ENCODE data around the gene UTP11. TPM values are rescaled to one million over a fixed set of nuclear protein-coding genes. Genes with fewer than 3 reads are reported as not detected.

The UTP11 gene
- total RNA-seq, 2 experiments from 2014 or later: 39.0 to 39.5 TPM

DNA sequence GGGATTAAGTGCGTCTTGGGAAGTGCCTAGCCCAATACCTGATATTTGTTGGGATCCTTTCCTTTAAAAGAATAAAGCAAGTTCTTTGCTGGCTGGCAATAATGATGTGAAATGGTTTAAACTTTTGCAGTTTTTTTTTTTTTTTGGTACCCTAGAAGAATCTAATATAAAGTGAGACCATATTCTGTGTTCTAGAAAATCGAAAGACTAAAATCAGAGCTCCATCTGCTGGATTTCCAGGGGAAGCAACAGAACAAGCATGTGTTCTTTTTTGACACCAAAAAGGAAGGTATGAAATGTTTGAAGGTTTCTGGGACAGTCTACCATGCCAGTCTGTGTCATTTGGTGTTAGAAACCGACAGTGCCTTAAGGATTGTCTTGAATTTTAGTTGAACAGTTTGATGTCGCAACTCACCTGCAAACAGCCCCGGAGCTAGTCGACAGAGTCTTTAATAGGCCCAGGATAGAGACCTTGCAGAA lies 6.4 kb downstream of the UTP11 start:
- peaks cover 21% of the 10 kb centered on the region for H3K4me1 Mint-ChIP-seq (ENCODE audit: low read depth)
- POLR2A ChIA-PET: no interaction called here
- CTCF ChIA-PET: interaction anchor here (0.7 to 16.1 kb wide), 16 partner anchors 8 to 816 kb away, joined by 3 to 215 read pairs (median 3); partner anchors contain the start of genes POU3F1 and SF3A3
- no peaks in the 10 kb centered on the region for H3K9me3 Mint-ChIP-seq (ENCODE audit: insufficient read depth)
- DNase-seq: no peak
- no peak overlapping the region for H3K27ac Mint-ChIP-seq
- no peaks in the 10 kb centered on the region for H3K27me3 Mint-ChIP-seq (ENCODE audit: low read depth)
- peak; percentile 69 for ATAC-seq
- H3K36me3 Mint-ChIP-seq (ENCODE audit: low read depth): peaks cover 49% of the 10 kb centered on the region
- H3K4me3 Mint-ChIP-seq: no peak overlapping the region

DNA sequence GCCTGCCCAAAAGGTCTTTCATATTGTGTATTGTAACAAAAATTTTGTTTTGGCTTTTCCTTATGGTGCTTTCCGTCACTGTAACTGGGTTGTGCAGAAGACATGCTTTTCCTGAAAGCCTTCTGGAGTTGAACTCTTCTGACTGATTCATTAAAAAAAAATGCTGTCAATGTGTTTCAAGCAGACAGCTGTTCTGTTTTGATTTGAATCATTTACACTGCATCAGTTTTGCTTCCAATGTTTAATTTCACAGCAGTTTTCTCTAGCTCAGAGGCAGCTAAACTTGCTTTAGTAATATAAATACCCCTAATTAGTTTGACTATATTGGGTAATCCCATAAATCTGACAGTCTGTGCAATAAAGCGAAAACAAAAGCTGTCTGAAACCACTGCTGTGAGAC lies 7.9 kb downstream of the UTP11 start:
- CTCF ChIA-PET: interaction anchor here (0.9 to 16.1 kb wide), 6 partner anchors 10 to 815 kb away, joined by 3 to 215 read pairs (median 8); partner anchors contain the start of gene SF3A3
- POLR2A ChIA-PET: interaction anchor here (0.7 kb wide), 1 partner anchor 213 kb away, joined by 4 read pairs; no protein-coding TSS in a partner anchor
- peaks cover 59% of the 10 kb centered on the region for H3K36me3 Mint-ChIP-seq (ENCODE audit: low read depth)
- H3K4me1 Mint-ChIP-seq (ENCODE audit: low read depth): peaks cover 11% of the 10 kb centered on the region
- DNase-seq: no peak
- ATAC-seq: no peak
- no peaks in the 10 kb centered on the region for H3K27me3 Mint-ChIP-seq (ENCODE audit: low read depth)
- H3K4me3 Mint-ChIP-seq: no peak overlapping the region
- no peak overlapping the region for H3K27ac Mint-ChIP-seq
- no peaks in the 10 kb centered on the region for H3K9me3 Mint-ChIP-seq (ENCODE audit: insufficient read depth)

DNA sequence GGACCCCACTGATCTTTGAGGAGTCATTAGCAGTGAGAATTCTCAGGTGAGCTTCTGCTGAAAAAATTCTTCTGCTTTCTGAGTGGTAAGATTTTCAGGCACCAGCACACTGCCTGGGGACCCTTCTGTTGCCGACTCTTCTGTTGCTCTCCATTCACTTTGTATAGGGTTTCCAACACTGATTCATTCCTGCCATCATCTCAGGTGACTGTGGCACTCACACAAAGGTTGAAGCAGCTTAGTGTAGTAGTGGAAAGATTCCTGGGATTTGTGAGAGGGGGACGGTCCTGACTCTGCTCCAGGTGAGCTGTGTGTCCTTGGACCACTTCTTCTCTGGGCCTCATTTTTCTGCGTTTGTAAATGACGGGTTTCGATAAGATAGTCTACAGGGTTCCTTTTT lies 9.4 kb downstream of the UTP11 start:
- POLR2A ChIA-PET: no interaction called here
- CTCF ChIA-PET: interaction anchor here (0.8 to 16.1 kb wide), 4 partner anchors 9 to 493 kb away, joined by 3 to 215 read pairs (median 10); partner anchors contain the start of genes SF3A3 and UTP11
- H3K4me1 Mint-ChIP-seq (ENCODE audit: low read depth): peaks cover 15% of the 10 kb centered on the region
- peaks cover 61% of the 10 kb centered on the region for H3K36me3 Mint-ChIP-seq (ENCODE audit: low read depth)
- H3K9me3 Mint-ChIP-seq (ENCODE audit: insufficient read depth): no peaks in the 10 kb centered on the region
- no peak for DNase-seq
- no peak overlapping the region for H3K27ac Mint-ChIP-seq
- H3K4me3 Mint-ChIP-seq: no peak overlapping the region
- H3K27me3 Mint-ChIP-seq (ENCODE audit: low read depth): no peaks in the 10 kb centered on the region
- ATAC-seq: no peak

DNA sequence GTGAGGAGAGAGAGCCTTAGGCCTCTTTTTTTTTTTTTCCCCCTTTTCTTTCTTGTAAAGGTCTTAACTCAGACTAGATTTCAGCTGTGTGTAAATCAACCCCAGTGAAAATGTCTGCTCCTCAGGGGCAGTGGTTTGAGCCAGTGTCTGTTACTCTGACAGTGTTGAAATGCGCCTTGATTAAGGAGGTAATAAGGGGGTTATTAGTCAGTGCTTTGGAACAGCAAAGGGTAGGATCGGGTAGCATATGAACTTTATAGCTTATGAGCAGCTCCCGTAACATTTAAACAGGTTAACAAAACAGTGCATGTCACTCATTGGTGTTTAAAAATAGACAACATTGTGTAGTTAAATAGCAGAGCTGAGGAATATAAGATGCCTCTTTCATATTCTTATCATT lies 10.3 kb downstream of the UTP11 start:
- Mint-ChIP-seq H3K9me3 (ENCODE audit: insufficient read depth) (no peaks in the 10 kb centered on the region), H3K27me3 (ENCODE audit: low read depth) (no peaks in the 10 kb centered on the region), H3K36me3 (ENCODE audit: low read depth) (peaks cover 56% of the 10 kb centered on the region), H3K4me3 (no peak overlapping the region), H3K4me1 (ENCODE audit: low read depth) (peaks cover 23% of the 10 kb centered on the region), H3K27ac (no peak overlapping the region)
- ChIA-PET CTCF (interaction anchor here (0.8 to 16.1 kb wide), 5 partner anchors 10 to 492 kb away, joined by 3 to 215 read pairs (median 5); partner anchors contain the start of genes MTF1, SF3A3 and UTP11), POLR2A (no interaction called here)
- DNase-seq: no peak
- ATAC-seq: no peak

DNA sequence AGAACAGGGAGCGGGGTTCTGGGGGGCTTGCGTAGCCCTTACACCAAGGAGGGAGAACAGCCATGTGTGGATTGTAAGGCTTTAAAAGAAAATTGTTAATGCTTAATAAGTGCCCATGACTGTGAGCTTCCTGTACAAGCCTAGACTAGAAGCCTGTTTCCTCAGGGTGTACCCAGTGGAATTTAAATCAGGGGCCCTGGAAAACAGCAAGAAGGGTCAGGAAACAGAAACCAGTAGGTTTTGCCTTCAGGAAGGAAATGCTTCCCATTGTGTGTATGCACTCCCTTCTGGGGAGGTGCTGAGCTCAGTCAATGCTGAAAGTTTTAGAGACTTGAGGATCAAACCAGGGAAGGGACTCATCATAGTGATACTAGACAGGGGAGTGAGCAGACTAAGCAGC lies 12.7 kb downstream of the UTP11 start:
- no peak overlapping the region for H3K27ac Mint-ChIP-seq
- H3K27me3 Mint-ChIP-seq (ENCODE audit: low read depth): no peaks in the 10 kb centered on the region
- no peak overlapping the region for H3K4me3 Mint-ChIP-seq
- POLR2A ChIA-PET: interaction anchor here (0.7 to 0.8 kb wide), 3 partner anchors 16 to 227 kb away, joined by 3 read pairs; partner anchors contain the start of gene SF3A3
- ATAC-seq: no peak
- H3K4me1 Mint-ChIP-seq (ENCODE audit: low read depth): peaks cover 41% of the 10 kb centered on the region
- DNase-seq: no peak
- H3K9me3 Mint-ChIP-seq (ENCODE audit: insufficient read depth): no peaks in the 10 kb centered on the region
- H3K36me3 Mint-ChIP-seq (ENCODE audit: low read depth): peaks cover 42% of the 10 kb centered on the region
- CTCF ChIA-PET: interaction anchor here (1.7 to 4.8 kb wide), 3 partner anchors 11 to 810 kb away, joined by 5 to 25 read pairs (median 22); partner anchors contain the start of gene UTP11

DNA sequence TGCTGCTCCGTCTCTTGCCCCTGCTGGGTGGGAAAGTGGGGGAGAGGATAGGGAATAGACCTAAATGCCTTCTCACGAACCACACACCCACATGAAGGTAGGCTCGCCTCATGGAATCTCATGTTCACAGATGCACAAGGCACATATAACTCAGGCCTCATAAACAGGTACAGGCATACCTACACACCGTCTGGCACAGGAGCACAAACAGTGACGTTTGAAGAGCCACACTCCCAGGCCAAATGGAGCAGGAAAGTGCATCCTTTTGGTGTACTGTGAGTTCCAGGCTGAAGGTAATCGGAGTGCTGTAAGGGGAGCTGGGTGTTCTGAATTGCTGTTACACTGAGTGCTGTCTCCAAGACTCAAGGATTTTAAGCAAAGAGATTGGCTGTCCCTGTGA lies 13.1 kb downstream of the UTP11 start:
- Mint-ChIP-seq H3K36me3 (ENCODE audit: low read depth) (peaks cover 38% of the 10 kb centered on the region), H3K9me3 (ENCODE audit: insufficient read depth) (no peaks in the 10 kb centered on the region), H3K27me3 (ENCODE audit: low read depth) (no peaks in the 10 kb centered on the region), H3K27ac (no peak overlapping the region), H3K4me1 (ENCODE audit: low read depth) (peaks cover 45% of the 10 kb centered on the region), H3K4me3 (no peak overlapping the region)
- ChIA-PET POLR2A (no interaction called here), CTCF (interaction anchor here (1.7 to 4.8 kb wide), 4 partner anchors 11 to 810 kb away, joined by 5 to 25 read pairs (median 16); partner anchors contain the start of gene UTP11)
- ATAC-seq (no peak), DNase-seq (no peak)

DNA sequence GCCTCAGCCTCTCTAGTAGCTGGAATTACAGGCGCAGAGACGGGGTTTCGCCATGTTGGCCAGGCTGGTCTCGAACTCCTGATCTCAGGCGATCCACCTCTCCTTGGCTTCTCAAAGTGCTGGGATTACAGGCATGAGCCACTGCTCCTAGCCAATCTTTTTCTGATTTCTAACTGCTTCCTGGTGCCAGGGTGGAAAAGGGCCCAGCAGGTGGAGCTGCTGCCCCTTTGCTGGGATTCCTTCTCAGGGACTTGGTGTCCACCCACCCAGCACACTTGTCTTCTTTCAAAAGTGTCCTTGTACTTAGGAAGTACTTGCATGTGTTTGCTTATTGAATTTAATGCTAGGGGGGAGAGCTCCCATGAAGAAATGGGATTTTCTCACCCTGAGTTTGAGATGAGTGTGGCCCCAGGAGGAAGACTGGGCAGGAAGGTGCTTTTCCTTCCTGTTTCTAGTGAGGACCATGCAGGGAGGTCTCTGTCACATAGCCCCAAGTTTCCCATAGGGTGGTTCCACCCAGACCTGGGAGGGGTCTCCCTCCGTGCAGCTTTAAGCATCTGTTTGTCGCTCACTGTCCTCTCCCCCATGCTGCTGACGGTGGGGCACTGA lies 14.2 kb downstream of the UTP11 start:
- no peak overlapping the region for H3K4me3 Mint-ChIP-seq
- peaks cover 37% of the 10 kb centered on the region for H3K36me3 Mint-ChIP-seq (ENCODE audit: low read depth)
- CTCF ChIA-PET: interaction anchor here (0.6 to 4.8 kb wide), 8 partner anchors 8 to 808 kb away, joined by 3 to 25 read pairs (median 7); partner anchors contain the start of gene UTP11
- no peak overlapping the region for H3K27ac Mint-ChIP-seq
- no peaks in the 10 kb centered on the region for H3K9me3 Mint-ChIP-seq (ENCODE audit: insufficient read depth)
- DNase-seq: no peak
- POLR2A ChIA-PET: interaction anchor here (0.6 to 1.0 kb wide), 2 partner anchors 9 to 13 kb away, joined by 4 read pairs; no protein-coding TSS in a partner anchor
- no peaks in the 10 kb centered on the region for H3K27me3 Mint-ChIP-seq (ENCODE audit: low read depth)
- ATAC-seq: no peak
- peaks cover 54% of the 10 kb centered on the region for H3K4me1 Mint-ChIP-seq (ENCODE audit: low read depth)

DNA sequence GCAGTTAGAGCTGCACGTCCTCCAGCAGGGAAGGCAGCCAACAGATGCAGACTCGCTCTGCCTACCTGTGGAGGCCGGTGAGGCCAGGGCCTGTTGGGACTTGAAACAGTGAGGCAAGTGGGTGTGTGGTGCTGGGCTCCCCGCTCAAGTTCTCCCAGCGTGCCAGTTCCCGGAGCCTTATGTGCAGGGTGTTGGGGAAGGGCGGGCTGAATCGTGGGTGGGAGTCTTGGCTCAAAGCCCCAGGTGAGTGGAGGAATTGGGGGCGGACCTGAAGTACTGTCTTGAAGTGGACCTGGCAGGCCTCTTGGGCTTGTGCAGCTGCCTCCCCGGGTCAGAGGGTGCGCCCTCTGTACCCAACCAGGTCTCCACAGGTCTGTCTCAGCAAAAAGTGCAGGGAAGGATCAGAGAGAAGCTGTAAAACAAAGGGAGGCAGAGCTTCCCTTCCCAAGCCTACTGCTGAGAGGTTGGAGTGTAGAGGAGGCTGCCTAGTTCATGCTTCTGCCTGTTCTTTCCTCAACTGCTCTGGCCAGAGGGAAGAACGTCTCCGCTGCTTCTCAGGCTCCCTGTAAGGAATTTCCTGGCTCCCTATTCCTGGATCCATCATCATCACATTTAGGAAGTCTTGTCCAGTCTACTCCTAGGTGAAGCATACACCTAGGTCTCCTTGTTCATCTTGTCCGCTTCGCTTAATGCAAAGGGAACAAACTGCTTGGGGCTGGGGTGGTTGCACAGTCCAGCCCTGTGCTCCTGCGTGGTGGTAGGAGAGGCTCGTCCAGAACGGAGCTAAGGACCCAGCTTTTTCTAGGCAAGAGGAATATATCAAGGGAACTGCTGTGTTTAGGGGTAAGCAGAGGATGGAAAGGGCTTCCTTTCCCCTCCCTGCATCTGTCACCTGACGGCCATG lies 14.9 kb downstream of the UTP11 start:
- Mint-ChIP-seq H3K9me3 (ENCODE audit: insufficient read depth) (no peaks in the 10 kb centered on the region), H3K27me3 (ENCODE audit: low read depth) (no peaks in the 10 kb centered on the region), H3K36me3 (ENCODE audit: low read depth) (peaks cover 31% of the 10 kb centered on the region), H3K27ac (peak overlapping the region; percentile 63), H3K4me3 (no peak overlapping the region), H3K4me1 (ENCODE audit: low read depth) (peaks cover 54% of the 10 kb centered on the region)
- ATAC-seq: no peak
- ChIA-PET CTCF (interaction anchor here (0.6 to 4.8 kb wide), 12 partner anchors 9 to 808 kb away, joined by 3 to 25 read pairs (median 6); partner anchors contain the start of gene UTP11), POLR2A (interaction anchor here (0.6 to 1.0 kb wide), 3 partner anchors 10 to 166 kb away, joined by 3 to 4 read pairs (median 4); no protein-coding TSS in a partner anchor)
- no peak for DNase-seq

DNA sequence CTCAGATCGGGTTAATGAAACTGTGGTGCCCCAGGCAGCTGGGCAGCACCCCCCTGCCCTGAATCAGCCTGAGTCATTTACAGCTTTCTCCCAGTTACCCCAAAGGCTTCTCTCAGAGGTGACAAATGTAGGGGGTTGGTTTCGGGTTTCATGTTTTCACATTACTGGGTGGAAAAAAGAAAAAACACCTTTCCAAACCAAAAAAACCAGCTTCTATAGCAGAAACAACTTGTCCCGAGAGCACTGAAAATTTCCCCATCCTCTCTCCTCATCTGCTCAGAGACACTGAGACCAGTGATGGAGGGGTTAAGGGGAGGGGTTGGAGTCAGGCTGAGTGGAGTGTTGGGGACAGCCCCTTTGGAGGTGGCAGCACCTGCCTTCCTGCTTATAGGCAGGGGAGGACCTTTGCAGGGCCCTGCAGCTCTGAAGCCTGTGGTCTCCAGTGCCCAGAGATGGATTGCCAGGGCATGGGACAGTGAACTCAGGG lies 15.6 kb downstream of the UTP11 start:
- Mint-ChIP-seq H3K9me3 (ENCODE audit: insufficient read depth) (no peaks in the 10 kb centered on the region), H3K4me1 (ENCODE audit: low read depth) (peaks cover 54% of the 10 kb centered on the region), H3K36me3 (ENCODE audit: low read depth) (peaks cover 25% of the 10 kb centered on the region), H3K27ac (peak overlapping the region; percentile 71), H3K4me3 (no peak overlapping the region), H3K27me3 (ENCODE audit: low read depth) (no peaks in the 10 kb centered on the region)
- CTCF ChIA-PET: interaction anchor here (0.6 to 4.8 kb wide), 11 partner anchors 9 to 807 kb away, joined by 3 to 25 read pairs (median 6); partner anchors contain the start of gene UTP11
- DNase-seq: peak; percentile 48
- POLR2A ChIA-PET: interaction anchor here (0.6 to 1.0 kb wide), 2 partner anchors 15 to 167 kb away, joined by 3 to 4 read pairs; no protein-coding TSS in a partner anchor
- ATAC-seq: peak; percentile 67

DNA sequence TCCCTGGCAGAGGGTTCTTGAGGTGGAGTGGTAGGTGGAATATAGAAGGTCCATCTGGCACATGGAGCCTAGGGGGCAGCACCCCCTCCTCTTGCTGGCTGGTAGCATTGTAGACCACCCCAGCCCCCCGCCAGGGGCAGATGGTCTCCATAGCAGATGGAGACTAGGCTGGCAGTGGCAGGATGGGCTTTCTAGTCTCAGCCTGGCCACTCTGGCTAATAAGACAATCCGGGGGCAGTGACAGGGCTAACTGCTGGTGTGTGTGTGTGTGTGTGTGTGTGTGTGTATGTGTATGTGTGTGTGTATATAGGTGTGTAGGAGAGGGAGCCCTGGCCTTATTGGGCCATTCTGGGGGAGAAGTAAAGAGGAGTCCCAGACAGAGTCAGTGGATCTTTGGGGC lies 16.1 kb downstream of the UTP11 start:
- no peaks in the 10 kb centered on the region for H3K9me3 Mint-ChIP-seq (ENCODE audit: insufficient read depth)
- POLR2A ChIA-PET: no interaction called here
- peak overlapping the region; percentile 71 for H3K27ac Mint-ChIP-seq
- H3K36me3 Mint-ChIP-seq (ENCODE audit: low read depth): peaks cover 25% of the 10 kb centered on the region
- no peak overlapping the region for H3K4me3 Mint-ChIP-seq
- no peaks in the 10 kb centered on the region for H3K27me3 Mint-ChIP-seq (ENCODE audit: low read depth)
- H3K4me1 Mint-ChIP-seq (ENCODE audit: low read depth): peaks cover 54% of the 10 kb centered on the region
- ATAC-seq (no peak), DNase-seq (no peak)
- CTCF ChIA-PET: interaction anchor here (1.0 to 4.8 kb wide), 6 partner anchors 9 to 107 kb away, joined by 3 to 25 read pairs (median 6); partner anchors contain the start of gene UTP11

DNA sequence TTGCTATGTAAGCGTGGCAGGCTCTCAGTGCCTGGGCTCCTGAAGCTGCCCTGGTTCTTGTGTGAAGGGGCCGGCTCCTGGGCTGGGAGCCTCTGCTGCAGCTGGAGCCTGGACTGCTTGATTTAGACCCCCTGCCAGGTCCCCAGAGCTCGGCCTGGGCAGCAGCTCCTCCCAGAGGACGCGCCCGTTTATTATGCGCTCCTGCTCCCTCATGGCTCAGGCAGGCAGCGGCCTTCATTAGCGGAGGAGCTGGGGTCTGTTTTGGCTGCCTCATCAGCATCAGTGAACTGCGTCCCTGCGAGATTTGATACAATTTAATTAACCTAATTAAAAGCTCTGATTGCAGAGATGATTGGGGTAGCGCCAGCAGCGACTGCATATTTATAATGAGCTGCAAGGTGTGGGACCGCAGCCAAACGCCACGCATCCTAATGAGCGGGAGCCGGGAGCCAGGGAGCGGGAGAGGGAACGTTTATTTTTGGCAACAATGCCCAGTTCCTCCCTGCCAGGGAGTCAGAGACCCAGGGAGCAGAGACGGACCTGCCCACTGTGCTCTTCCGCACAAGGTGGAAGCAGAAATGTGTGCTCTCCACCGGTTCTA lies 16.6 kb downstream of the UTP11 start:
- POLR2A ChIA-PET: no interaction called here
- Mint-ChIP-seq H3K9me3 (ENCODE audit: insufficient read depth) (no peaks in the 10 kb centered on the region), H3K27ac (peak overlapping the region; percentile 51), H3K27me3 (ENCODE audit: low read depth) (no peaks in the 10 kb centered on the region), H3K4me1 (ENCODE audit: low read depth) (peaks cover 54% of the 10 kb centered on the region), H3K4me3 (no peak overlapping the region), H3K36me3 (ENCODE audit: low read depth) (peaks cover 21% of the 10 kb centered on the region)
- DNase-seq (no peak), ATAC-seq (no peak)
- CTCF ChIA-PET: interaction anchor here (0.9 to 1.8 kb wide), 7 partner anchors 8 to 108 kb away, joined by 3 to 12 read pairs (median 5); no protein-coding TSS in a partner anchor
